HG02610 (cell line): ENCODE measurements around the gene HOXA10.

Experiments
- ATAC-seq: cut with Tn5 transposase; IDR thresholded peaks from one replicate; pipeline ENCODE4 v1.9.1; 2021; ENCODE audit warnings: mild to moderate bottlenecking, moderate library complexity; ENCODE audit not compliant: unreplicated experiment

Gene HOXA10

DNA sequence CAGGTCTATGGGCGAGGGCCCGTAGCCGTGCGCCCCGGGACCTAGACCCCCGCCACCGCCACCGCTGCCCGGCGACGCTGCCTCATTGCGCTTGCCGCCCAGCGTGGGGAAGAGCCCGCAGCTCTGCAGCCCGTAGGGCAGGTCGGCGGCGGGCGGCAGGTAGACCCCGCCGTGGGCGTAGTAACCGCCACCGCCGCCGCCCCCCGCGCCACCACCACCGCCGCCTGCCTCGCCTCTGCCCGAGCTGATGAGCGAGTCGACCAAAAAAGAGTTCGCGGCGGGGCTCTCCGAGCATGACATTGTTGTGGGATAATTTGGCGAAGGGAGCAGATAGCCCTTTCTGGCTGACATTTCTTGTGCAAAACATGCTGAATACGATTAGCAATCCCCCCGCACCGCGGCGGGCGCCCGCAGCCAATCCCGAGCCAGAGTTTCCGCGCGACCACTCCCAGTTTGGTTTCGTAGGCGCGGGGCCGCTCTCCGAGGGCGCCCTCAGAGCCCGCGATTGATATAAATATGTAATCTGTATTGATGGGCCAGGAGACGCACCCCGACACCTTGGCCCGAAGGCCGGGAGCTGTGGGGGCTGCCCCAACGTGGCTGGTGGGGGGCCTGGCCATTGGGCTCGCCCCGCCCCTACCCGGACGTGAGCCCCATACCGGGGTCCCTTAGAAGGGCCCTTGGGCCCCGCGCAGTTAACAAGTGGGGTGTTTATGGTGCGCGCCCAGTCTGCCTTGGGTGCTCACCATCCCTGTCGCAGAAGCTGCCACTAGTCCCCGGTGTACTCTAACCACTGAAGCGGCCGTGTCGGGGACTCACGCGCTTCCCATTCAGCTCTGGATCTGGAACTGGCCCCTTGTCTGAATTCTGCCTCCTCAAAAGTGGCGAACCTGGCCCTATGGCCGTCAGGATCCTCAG lies at the start of gene HOXA10:
Gene HOXA10 (minus strand): TSS at position 365 of the 918 bp plus-strand sequence. CDS start 14 bp downstream, at position 351.
- ATAC-seq: no peak

DNA sequence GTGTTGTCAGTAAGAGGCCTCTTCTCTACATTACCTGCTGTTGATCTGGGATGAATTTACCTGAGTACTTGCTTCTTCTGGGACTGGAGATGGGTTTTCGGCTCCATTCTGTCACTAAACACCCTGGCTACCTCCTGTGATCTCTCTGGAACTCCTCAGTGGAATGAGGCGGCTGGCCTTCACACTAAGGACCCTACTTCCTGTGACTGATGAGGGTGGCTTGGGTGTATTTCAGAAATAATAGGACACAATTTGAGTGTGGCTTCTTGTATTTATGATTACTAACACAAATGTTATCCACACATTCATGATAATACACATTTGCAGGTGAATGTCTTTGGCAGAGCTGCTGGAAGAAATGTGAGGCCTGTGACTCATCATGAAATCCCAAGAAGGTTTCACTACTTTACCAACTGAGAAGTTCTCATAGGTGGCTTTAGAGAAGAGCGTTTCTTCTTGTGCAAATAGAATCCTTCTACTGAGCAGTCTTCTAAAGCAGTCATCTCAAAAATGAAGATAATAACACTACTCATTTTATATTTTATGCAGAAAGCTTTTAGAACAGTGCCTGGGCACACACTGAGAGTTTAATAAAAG lies 47.2 kb upstream of the HOXA10 start:
- peak; percentile 45 for ATAC-seq

DNA sequence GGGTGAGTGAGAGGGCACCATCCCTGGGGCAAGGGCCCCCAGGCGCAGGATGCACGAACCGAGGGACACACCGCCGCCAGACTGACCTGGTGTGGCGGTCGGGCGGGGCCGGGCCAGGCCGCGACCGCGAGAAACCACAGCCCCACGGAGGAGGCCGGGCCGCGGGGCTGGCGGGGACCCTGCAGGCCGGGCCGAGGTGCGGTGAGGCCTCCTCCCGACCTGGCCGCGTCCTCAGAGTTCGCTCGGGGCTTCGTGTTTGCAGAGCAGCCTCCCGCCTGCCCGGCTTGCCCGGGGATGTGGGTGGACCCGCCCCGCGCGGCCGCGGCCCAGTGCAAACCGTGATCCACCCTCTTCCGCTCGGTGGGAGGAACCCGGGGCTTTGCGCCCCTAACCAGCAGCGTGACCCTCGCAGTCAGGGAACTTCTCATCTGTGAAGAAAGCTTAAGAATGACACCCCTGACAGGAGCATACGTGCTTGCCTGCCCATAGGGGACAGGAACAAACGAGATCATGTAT lies 46.4 kb upstream of the HOXA10 start:
- no peak for ATAC-seq

DNA sequence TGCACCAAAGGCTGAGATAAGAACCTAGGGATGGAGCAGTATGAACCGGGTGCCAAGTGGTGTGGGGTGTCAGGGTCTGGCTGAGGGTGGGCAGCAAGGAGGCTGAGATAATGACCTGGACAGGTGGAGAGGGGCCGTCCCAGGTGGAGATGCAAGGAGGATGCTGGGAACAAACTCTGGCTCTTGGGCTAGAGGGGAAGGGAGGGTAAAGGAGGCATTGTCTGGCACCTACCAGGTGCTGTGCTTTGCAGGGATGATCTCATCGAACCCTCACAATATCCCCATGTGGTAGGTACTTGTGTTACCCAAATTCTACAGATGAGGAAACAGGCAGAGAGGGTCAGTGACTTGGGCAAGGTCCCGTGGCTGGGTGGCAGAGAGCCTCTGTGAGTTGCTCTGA lies 45.7 kb upstream of the HOXA10 start:
- ATAC-seq: no peak

DNA sequence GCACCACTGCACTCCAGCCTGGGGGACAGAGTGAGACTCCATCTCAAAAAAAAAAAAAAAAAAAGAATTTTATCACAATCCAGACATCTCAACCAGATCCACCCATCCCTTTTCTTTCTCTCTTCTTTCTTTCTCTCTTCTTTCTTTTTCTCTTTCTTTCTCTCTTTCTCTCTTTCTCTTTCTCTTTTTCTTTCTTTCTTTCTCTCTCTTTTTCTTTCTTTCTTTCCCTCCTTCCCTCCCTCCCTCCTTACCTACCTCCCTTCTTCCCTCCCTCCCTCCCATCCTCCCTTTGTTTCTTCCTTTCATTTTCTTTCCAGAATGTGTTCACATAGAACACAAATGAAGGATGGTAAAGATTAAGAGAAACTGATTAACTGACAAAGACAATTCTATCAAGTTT lies 43.8 kb upstream of the HOXA10 start:
- no peak for ATAC-seq

DNA sequence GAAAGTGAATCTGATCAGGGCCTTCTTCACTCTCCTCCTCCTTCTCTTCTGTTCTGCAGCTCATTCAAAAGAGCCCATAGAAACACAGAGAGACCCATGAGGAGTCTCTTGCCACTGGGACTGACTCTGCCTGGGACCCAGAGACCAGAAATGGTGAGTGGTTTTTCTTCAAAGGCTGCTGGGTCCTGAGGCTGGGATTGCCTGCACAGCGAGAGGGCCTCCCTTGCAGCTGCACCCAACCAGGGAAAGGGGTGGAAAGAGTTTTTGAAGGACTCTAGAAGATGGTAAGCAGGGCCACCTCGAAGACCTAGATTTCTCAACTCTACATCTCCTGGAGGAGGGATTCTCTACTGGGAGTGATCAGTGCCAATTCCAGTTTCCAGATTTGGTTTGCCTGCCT lies 41.2 kb upstream of the HOXA10 start:
- no peak for ATAC-seq

DNA sequence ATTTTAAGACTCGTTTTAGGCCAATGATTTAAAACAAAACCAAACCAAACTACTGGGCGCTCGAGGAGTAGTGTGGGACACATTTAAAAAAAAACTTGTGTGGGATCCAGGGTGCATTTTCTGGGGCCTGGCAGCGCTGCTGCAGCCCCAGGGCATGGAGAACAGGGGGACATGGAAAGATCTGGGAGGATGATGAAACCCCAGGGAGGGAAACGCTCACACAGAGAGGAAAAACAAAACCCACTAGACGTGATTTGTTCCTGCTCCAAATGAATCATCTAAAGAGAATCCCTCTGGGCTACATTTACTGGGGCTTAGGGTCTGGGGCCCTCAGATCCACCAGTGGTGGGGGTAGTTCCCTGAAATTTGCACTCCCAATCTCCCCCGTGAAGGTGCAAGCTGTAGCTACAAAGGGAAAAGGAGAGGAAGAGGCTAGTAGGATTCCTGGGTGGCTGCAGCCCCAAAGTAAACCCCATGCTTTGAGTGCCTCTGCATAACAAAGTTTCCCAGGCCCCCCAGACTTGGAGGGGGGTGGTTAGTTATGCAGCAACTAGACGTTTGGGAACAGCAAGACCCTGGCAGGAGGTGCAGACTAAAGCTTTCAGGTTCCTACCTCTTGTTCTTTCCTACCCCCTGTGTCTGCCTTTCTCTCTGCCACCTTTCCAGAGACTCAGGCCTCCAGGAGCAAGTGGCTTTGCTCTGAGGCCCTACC lies 40.3 kb upstream of the HOXA10 start:
- ATAC-seq: no peak

DNA sequence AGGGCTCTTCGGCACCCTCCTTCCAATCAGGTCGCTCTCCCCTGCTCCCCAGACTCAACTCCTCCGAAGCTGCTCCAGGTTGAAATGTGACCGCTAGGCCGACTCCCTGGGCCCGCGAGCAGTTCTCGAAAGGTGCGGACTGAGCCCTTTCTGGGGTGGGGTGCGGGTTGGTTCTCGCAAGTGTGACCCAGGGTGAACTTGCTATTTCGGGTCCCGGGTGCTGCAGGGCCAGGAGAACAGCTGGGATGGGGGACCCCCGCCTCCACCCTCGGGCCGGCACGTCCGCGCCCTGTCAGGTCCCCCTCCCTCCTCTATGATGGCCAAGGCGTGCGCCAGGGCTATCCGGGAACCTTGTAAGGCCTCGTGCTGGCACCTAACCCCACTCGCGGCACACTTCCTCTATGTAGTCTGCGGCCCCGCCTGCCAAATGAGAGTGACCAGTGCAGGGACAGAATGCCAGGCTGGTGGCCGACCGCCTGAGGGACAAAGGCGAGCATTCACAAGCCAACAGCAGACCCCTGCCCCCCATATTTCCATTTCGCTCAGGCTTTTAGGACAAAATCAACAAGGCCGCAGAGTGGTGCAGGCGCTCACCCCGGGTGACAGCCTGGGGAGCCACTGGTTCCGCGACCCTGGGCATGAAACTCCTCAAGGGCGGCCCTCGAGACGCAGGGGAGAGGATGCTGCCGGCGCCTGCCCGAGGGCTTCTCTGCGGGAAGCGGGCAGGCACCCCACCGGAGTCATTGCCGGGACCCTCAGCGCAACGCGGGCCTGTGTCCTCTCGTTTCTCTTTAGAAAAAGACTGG lies 39.5 kb upstream of the HOXA10 start:
- no peak for ATAC-seq

DNA sequence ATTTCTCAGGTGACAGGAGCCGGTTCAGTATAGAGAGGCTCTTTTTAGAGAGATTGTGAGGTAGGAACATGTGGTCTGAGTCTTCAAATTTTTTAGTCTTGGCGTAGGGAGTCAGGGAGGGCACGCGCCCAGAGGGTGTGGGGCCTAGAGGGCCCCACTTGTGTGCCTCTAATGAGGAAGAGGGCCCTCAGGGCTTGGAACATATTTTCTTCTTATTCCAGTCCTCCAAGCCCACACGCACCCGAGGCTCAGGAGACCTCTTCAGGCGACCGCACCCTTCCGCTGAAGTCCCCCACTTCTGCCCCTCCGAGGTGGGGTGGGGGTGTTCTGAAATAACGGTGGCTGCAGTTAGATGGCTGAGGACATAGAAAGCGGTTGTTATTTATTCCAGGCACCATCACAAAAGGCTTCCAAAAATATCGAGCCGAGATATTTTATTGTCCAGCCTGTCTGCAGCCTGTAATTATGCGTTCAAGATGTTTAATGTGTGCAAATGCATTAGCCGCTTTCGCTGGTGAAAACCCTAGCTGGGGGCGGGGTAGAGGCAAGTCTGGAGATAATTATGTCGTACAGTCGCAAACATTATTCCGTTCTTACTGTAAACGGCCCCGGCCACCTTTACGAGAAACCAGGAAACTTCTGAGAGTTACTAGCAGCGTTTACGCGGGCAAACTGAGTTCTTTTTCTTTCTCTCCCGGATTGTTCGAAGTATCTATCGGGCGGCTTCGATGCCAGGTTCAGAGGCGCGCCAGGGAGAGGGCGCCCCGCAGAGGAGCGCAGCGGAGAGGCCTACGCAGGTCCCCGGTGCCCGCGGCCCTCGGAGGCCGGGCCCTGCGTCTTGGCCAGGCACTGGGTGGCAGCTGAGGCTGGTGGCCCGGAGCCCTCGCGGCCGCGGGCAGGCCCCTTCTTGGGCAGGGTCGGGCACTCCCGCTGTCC lies 38.6 kb upstream of the HOXA10 start:
- no peak for ATAC-seq

DNA sequence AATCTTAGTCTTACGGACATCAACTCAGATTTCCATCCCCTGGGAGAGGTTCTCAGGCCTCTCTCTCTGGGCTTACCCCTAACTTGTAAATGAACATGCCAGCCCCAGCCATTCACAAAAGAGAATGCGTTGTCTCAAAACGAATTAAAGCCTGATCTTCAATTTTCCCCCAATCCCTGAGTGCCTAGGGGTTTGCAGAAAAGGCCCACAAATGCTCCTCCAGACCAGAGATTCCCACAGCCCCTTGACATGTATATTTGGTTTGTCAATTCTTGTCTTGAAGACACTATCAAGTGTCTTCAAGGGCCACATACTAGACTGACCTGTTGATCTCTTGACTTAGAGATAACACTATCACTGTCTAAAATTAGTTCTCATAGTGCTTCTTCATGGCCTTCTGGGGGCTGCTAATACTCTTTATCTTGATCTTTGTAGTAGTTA lies 37.7 kb upstream of the HOXA10 start:
- no peak for ATAC-seq

DNA sequence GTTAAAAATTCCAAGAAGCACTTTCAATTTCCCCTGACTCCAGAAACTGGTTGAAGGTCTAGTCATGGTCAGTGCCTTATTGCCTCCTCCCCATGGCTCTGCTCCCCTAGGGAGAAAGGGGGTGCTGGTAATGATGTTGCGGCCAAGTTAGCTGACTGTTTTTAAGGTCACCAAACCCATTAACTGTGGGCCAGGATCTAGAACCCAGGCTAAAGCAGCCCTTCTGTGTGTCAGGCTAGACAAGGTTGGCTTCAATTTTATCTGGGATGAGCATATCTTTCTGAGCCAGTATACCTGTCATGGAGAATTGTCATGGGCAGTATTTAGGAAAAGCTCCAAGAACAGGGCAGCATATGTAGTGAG lies 36.9 kb upstream of the HOXA10 start:
- ATAC-seq: no peak

DNA sequence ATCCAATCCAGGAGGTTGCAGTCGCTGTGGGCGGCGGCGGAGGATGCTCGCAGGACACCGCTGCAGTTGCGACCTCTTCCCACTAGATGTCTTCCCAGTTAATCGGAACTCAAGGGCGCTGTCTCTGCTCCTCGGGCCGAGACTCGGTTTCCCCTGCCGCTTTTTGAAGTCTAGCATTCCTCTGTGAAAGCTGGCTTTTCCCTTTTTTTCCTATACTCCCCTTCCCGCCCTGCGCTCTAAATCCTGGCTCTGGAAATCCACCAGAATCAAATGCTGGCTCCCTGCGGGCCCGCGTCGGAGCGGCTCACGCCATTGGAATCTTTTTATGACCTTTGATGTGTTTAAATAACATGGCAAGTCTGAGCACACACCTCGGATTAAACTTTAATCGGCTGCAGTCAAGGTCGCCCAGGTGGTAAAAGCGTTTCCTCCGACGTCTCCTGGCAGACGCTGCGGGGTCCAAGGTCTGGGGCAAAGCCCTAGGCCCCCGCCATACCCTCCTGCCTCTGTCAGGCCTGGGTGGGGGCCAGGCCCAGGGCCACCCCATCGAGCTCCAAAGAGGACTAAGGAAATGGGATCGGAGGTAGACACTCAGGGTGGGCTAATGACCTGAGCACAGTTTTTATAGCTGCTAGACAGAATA lies 36.4 kb upstream of the HOXA10 start:
- no peak for ATAC-seq

DNA sequence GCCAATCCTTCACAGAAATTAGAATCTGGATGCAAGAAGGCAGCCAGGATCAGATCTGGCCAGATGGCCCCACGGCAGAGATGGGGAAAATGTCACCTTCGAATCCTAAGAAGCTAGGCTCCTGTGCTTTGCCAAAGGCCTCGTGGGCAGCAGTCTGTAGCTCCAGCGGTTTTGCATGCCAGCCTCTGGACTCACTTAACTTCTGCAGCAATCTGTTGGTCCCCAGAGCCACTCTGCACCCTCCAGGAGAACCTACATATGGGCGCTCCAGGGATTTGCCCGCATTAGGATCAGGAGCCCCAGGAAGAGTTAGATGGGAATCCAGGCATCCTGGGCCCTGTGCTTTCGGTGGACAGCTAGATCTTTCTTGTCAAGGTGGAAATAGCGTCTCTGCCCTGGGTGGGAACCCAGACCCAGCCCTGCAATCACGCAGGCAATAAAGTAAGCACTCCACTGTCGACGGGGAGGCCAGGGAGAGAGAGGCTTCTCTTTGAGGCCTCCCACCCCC lies 35.9 kb upstream of the HOXA10 start:
- ATAC-seq: no peak

DNA sequence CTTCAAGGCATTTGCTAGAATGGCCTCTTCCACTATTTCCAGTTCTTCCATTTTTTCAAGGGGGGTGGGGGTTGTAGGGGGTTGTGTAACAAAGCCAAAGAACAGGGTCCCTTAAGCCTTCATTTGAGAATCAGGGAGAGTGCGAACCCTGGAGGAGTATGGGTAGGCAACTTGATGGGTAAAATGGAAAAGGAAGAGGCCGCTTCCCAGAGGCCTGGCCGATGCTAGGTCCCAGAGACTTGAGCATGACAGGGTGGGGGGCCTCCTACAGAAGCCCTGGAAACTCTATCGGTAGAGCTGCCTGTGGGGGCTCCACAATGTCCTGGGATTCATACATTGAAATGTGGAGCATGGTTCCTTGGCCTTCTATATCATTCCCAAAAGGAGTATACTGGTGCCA lies 34.9 kb upstream of the HOXA10 start:
- no peak for ATAC-seq

DNA sequence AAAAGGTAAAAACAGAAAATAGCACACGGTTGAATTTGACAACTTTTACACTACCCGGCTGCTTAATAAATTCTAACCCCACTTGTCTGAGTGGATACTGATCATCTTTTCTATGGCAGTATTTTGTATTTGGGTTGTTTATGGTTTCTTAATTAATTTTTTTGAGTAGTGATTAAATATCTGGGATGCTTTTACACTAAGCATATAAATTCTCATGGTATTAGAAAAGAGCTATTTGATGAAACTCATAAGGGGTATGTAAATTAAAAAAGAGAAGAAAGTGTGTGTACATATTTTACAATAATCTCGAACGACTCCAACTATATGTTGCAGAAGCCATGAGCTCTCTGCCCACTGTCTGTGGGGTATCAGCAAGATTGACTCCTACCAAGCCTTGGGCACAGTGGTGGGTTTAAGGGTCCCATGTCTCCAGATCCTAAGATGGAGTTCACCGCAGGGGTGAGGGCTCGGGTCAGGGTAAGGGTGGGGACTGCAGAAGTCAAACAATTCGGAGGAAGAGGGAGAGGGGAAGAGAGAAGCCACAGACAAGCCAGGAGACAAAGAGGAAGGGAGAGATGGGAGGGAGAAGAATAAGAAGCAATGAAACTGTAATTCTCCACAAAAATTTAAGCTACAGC lies 33.3 kb upstream of the HOXA10 start:
- ATAC-seq: no peak

DNA sequence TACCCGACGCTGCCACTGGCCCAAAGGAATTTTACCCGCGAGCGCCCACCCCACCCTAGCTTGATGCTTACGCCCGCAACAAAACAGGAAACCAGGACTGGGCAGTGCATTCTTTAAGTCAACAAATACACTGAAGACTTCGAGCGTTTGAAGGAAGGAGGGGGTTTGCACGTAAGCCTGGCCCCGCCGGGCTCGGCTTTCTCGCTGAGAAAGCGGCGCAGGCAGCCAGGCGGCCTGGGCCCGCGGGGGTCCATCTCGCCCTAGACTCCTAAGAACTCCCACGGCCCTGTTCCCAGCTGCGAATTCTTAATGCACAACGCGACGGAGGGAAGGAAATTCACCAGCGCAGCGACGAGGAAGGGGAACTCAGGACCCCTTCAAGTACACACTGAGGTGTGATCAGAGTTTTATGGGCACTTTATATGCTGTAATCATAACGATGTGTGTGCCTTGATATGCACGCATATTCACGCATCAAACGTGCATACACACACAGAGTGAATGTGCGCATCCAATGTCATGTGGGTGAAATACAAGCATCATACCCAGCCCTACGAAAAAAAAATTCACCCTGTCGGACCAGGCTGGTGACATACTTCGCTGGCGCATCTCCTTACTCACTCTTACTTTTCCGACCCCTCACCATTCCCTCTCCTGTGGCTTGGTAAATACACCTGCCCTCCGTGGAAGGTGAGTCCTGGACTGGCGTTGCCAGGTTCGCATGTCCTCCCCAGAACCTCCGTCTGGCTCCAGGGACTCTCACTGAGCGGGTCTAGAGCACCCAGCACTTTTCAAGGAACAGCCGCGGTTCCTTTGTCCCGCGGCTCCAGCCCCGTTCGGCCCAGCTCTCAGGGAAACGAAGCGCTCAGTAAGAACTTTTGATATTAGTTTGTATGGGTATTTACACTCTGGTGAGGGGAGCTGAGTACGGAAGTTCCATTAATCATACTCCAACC lies 31.5 kb upstream of the HOXA10 start:
- no peak for ATAC-seq

DNA sequence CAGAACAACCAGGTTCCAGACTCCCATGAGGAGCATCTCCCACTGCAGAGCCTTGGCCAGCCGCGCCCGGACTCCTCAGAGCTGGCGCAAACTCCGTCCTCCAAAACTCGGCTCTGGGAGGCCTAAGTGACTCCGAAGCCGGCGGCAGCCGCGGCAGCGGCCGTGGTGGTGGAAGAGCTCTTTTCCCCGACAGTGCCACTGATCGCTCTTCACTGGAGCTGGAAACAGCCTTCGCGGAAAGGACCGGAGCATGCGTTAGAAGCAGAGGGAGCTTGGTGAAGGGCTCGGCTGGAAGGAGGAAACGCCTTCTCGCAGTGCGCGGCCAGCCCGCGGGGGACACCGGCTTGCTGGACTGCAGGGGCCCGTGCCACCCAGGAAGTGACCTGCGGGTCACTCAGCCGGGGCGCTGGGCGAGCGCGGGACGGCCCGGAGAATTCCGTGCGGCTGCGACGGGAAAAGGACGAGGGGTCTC lies 30.8 kb upstream of the HOXA10 start:
- no peak for ATAC-seq
